ENCODE data around the gene CREB5.

DNA sequence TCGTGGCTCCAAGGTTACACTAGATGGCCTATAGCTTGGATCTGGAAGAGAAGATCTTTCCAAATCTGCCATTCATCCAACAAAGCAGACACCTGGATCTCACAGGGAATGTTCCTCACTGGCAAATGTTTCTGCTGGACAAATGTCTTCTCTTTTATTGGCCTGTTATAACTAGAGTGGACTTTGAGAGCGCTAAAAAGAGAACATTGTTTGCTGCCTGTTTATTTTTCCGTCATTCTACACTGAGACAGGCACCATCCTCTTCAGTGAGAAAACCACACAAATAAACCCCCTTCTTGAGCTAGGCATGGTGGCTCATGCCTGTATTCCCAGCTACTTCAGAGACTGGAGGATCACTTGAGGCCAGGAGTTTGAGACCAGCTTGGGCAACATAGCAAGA is 206.9 kb downstream of the CREB5 start:
- TF ChIP-seq, protein P1, sequence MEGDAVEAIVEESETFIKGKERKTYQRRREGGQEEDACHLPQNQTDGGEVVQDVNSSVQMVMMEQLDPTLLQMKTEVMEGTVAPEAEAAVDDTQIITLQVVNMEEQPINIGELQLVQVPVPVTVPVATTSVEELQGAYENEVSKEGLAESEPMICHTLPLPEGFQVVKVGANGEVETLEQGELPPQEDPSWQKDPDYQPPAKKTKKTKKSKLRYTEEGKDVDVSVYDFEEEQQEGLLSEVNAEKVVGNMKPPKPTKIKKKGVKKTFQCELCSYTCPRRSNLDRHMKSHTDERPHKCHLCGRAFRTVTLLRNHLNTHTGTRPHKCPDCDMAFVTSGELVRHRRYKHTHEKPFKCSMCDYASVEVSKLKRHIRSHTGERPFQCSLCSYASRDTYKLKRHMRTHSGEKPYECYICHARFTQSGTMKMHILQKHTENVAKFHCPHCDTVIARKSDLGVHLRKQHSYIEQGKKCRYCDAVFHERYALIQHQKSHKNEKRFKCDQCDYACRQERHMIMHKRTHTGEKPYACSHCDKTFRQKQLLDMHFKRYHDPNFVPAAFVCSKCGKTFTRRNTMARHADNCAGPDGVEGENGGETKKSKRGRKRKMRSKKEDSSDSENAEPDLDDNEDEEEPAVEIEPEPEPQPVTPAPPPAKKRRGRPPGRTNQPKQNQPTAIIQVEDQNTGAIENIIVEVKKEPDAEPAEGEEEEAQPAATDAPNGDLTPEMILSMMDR (IDR thresholded peaks at IDR 0.05 in 4 of 5, conservative IDR thresholded peaks at IDR 0.05 in 1 of 5): no peak
- TF ChIP-seq POLR2A (IDR thresholded peaks at IDR 0.05): no peak

Data from gastrocnemius medialis (tissue), 4 donors.